Type B pancreatic cell (in vitro differentiated cells): ENCODE results near the gene LYPD4. TPM values are rescaled to one million over a fixed set of nuclear protein-coding genes. Genes with fewer than 3 reads are reported as not detected.

Experiments
- DNase-seq: peaks from one replicate; pipeline ENCODE4 v3.0.0; 2021; ENCODE audit warnings: mixed read lengths; ENCODE audit not compliant: unreplicated experiment; ENCODE audit errors: extremely low spot score
- H3K27ac Mint-ChIP-seq: 2 replicates; pipeline ENCODE4 v1.8.0; 2021; ENCODE audit warnings: mild to moderate bottlenecking, mixed read lengths
- H3K27me3 Mint-ChIP-seq: 2 replicates; pipeline ENCODE4 v1.8.0; 2021; ENCODE audit warnings: mixed read lengths
- H3K36me3 Mint-ChIP-seq: 2 replicates; pipeline ENCODE4 v1.8.0; 2021; ENCODE audit warnings: mixed read lengths
- H3K4me1 Mint-ChIP-seq: one replicate; pipeline ENCODE4 v1.8.0; 2021; ENCODE audit warnings: mixed read lengths; ENCODE audit not compliant: unreplicated experiment
- H3K4me3 Mint-ChIP-seq: 2 replicates; pipeline ENCODE4 v1.8.0; 2021; ENCODE audit warnings: mild to moderate bottlenecking, mixed read lengths
- H3K9me3 Mint-ChIP-seq: 2 replicates; pipeline ENCODE4 v1.8.0; 2021; ENCODE audit warnings: mixed read lengths
- total RNA-seq: library from RNA; stranded (reverse); gene quantifications from 2 replicates; pipeline ENCODE4 v1.2.1, GENCODE V29; 2021; ENCODE audit warnings: low replicate concordance
- TF ChIP-seq, protein P1 (sequence below): fragments of 200-600 bp; sonication (generic); conservative IDR thresholded peaks from 2 replicates; pipeline ENCODE4 v1.5.0; 2021; ENCODE audit warnings: antibody characterized with exemption, mild to moderate bottlenecking

Gene LYPD4
- total RNA-seq, 1 donor from 2014 or later: not detected

DNA sequence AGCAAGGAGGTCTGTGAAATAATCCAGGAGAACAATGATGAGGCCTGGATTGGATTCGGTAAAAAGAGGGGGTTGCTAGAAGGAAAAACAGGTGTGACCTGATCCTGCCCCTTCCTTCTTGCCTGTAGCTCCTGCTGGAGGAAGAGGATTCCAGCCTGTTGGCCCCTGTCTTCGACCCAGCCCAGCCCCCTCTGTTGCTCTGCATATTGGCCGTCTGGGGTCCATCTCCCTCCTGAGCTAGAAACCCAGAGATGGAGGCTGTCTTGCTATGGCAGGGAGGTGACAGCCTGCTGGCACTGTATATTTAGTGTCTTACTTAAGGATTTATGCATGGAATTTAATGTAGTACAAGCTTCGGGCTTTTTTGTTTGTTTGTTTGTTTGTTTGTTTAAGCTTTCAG lies 7.0 kb upstream of the LYPD4 start:
- Mint-ChIP-seq H3K27me3 (peaks cover 73% of the 10 kb centered on the region), H3K4me1 (no peaks in the 10 kb centered on the region), H3K4me3 (no peak overlapping the region), H3K27ac (no peak overlapping the region), H3K36me3 (no peaks in the 10 kb centered on the region), H3K9me3 (no peaks in the 10 kb centered on the region)
- TF ChIP-seq, protein P1, sequence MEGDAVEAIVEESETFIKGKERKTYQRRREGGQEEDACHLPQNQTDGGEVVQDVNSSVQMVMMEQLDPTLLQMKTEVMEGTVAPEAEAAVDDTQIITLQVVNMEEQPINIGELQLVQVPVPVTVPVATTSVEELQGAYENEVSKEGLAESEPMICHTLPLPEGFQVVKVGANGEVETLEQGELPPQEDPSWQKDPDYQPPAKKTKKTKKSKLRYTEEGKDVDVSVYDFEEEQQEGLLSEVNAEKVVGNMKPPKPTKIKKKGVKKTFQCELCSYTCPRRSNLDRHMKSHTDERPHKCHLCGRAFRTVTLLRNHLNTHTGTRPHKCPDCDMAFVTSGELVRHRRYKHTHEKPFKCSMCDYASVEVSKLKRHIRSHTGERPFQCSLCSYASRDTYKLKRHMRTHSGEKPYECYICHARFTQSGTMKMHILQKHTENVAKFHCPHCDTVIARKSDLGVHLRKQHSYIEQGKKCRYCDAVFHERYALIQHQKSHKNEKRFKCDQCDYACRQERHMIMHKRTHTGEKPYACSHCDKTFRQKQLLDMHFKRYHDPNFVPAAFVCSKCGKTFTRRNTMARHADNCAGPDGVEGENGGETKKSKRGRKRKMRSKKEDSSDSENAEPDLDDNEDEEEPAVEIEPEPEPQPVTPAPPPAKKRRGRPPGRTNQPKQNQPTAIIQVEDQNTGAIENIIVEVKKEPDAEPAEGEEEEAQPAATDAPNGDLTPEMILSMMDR: no peak
- no peak for DNase-seq

DNA sequence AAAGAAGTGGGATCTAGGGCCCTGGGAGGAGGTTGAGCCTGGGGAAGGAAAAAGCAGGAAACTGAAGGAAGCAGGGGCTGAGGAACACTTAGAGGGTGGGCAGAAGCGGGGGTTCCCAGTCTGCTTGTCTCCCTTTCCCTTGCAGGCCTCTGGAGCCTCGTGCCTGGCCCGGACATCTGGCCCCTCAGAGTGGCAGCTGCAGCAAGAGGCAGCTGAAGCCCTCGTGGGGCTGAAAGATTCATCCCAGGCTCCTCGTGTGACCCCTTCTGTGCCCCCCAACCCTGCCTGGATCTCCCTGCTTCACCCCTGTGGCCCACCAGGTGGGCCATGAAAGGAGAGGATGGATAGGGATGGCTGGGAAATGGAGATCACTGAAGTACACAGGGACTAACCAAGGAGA lies 5.9 kb upstream of the LYPD4 start:
- TF ChIP-seq, protein P1: no peak
- no peak overlapping the region for H3K4me3 Mint-ChIP-seq
- H3K4me1 Mint-ChIP-seq: no peaks in the 10 kb centered on the region
- no peak overlapping the region for H3K27ac Mint-ChIP-seq
- no peaks in the 10 kb centered on the region for H3K36me3 Mint-ChIP-seq
- H3K9me3 Mint-ChIP-seq: peaks cover 4% of the 10 kb centered on the region
- peaks cover 70% of the 10 kb centered on the region for H3K27me3 Mint-ChIP-seq
- DNase-seq: no peak

DNA sequence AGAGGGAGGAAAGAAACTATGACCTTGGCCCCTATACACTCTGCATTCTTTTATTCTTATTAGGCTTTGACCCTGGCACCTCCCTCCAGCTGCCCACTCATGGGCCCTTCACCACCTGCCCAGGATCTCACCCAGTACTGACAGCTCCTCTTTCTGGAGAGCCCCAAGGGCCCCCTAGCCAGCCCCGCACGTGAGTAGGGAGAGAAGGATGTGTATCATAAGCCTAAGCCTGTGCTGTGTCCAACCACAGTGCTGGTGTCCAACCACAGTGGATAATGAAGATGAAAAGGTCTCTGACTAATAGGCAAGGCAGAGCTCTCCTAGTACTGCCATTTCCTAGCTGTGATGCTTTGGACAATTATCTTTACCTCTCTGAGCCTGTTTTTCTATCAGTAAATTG lies 4.6 kb upstream of the LYPD4 start:
- Mint-ChIP-seq H3K4me3 (no peak overlapping the region), H3K36me3 (no peaks in the 10 kb centered on the region), H3K9me3 (peaks cover 4% of the 10 kb centered on the region), H3K27ac (no peak overlapping the region), H3K27me3 (peaks cover 58% of the 10 kb centered on the region), H3K4me1 (no peaks in the 10 kb centered on the region)
- TF ChIP-seq, protein P1: no peak
- no peak for DNase-seq

DNA sequence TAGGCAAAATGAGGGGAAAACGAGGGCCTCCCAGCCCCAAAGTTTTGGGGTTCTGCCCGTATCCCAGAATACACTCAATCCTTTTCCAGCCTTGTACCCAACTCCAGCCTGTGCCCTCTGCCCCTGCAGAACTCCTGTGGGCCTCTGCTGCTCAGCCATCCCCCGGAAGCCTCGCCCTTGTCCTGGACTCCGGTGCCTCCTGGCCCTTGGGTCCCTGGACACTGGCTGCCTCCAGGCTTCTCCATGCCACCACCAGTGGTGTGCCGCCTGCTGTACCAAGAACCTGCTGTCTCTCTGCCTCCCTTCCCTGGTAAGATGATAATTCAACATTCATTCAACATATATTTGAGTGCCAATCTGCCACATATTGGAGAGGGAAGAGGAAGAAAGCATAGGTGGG lies 4.2 kb upstream of the LYPD4 start:
- H3K9me3 Mint-ChIP-seq: peaks cover 4% of the 10 kb centered on the region
- H3K4me1 Mint-ChIP-seq: no peaks in the 10 kb centered on the region
- no peak for DNase-seq
- no peaks in the 10 kb centered on the region for H3K36me3 Mint-ChIP-seq
- no peak overlapping the region for H3K27ac Mint-ChIP-seq
- no peak overlapping the region for H3K4me3 Mint-ChIP-seq
- H3K27me3 Mint-ChIP-seq: peaks cover 57% of the 10 kb centered on the region
- TF ChIP-seq, protein P1: no peak

DNA sequence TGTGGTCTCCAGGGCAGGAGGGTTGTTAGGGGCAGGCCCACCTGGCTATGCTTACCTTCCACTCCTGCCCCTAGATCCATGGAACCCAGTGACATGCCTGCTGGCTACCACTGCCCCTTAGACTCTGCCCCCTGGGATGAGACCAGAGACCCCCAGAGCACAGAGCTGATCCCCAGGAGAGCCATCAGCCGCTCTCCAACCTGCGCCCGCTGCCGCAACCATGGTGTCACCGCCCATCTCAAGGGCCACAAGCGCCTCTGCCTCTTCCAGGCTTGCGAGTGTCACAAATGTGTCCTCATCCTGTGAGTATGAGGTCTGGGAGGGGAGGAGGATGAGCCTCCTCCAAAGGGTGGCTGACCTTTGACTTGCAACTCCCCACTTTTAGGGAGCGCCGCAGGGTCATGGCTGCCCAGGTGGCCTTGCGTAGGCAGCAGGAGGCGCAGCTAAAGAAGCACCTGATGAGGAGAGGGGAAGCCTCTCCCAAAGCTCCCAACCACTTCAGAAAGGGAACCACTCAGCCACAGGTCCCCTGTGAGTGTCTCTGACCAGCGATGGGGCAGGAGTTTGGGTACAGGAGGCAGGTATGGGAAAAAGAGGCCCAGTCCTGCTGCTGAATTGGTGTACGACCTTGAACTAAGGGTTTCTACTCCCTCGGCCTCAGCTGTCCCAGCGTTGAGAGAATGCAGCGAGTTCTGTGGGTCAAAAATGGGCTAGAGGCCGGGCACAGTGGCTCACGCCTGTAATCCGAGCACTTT lies 3.0 kb upstream of the LYPD4 start:
- TF ChIP-seq, protein P1: no peak
- Mint-ChIP-seq H3K36me3 (no peaks in the 10 kb centered on the region), H3K4me1 (no peaks in the 10 kb centered on the region), H3K9me3 (peaks cover 4% of the 10 kb centered on the region), H3K27ac (no peak overlapping the region), H3K27me3 (peaks cover 53% of the 10 kb centered on the region), H3K4me3 (no peak overlapping the region)
- DNase-seq: no peak
